ENCODE data around the gene STEAP3. TPM values are rescaled to one million over a fixed set of nuclear protein-coding genes. Genes with fewer than 3 reads are reported as not detected.

STEAP3 gene
- total and polyA plus RNA-seq, 8 donors = 2.9 to 56.7 (median 12.6) TPM

DNA sequence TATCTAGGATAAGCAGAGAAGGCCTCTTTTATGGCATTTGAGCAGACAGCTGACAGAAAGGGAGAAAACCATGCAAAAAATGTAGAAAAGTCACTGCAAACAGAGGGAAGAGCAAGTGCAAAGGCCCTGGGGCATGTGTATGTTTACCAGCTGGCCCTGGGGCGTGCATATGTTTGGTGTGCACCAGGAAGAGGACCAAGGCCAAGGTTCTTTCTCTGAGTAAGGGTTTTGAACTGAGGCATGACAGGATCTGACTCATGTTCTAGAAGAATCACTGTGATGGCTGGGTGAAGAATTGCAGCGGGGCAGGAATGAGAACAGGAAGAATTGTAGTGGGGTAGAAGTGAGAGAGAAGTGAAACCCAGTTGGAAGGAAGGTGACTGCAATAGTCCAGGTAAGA lies 69.6 kb downstream of the STEAP3 start:
- no peak overlapping the region for H3K27ac ChIP-seq
- no peaks in the 10 kb centered on the region for H3K9me3 ChIP-seq
- intact Hi-C loops (cut with DNase I; ENCODE audit: low total_unique reads) = loop anchor here (10.0 kb wide), 1 partner anchor 408 kb away; no protein-coding TSS in a partner anchor
- H3K4me1 ChIP-seq = peaks cover 7 to 26% (median 16%) of the 10 kb centered on the region in 4 donors
- no peak for DNase-seq
- peaks cover 0 to 20% (median 3%) of the 10 kb centered on the region in 4 donors for H3K36me3 ChIP-seq
- WGBS, 5 donors = 90 to 98% (median 92%) methylated on average over 2 of the region's 2 CpGs
- no peak overlapping the region for H3K4me3 ChIP-seq
- TF ChIP-seq, protein P1, sequence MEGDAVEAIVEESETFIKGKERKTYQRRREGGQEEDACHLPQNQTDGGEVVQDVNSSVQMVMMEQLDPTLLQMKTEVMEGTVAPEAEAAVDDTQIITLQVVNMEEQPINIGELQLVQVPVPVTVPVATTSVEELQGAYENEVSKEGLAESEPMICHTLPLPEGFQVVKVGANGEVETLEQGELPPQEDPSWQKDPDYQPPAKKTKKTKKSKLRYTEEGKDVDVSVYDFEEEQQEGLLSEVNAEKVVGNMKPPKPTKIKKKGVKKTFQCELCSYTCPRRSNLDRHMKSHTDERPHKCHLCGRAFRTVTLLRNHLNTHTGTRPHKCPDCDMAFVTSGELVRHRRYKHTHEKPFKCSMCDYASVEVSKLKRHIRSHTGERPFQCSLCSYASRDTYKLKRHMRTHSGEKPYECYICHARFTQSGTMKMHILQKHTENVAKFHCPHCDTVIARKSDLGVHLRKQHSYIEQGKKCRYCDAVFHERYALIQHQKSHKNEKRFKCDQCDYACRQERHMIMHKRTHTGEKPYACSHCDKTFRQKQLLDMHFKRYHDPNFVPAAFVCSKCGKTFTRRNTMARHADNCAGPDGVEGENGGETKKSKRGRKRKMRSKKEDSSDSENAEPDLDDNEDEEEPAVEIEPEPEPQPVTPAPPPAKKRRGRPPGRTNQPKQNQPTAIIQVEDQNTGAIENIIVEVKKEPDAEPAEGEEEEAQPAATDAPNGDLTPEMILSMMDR (IDR thresholded peaks at IDR 0.05) = no peak
- no peak for TF ChIP-seq POLR2A (IDR thresholded peaks at IDR 0.05)
- no peak for TF ChIP-seq POLR2AphosphoS5 (IDR thresholded peaks at IDR 0.05)
- TF ChIP-seq EP300 (IDR thresholded peaks at IDR 0.05) = no peak
- H3K27me3 ChIP-seq = no peaks in the 10 kb centered on the region

GRCh38 chr2:119293900-119294299 lies 70.3 kb downstream of the STEAP3 start:
- TF ChIP-seq, protein P1 (IDR thresholded peaks at IDR 0.05) = no peak
- TF ChIP-seq POLR2A (IDR thresholded peaks at IDR 0.05) = no peak
- TF ChIP-seq EP300 (IDR thresholded peaks at IDR 0.05) = no peak
- no peak for TF ChIP-seq POLR2AphosphoS5 (IDR thresholded peaks at IDR 0.05)
- no peaks in the 10 kb centered on the region for H3K27me3 ChIP-seq
- no peak overlapping the region for H3K4me3 ChIP-seq
- WGBS, 5 donors = 75 to 83% (median 76%) methylated on average over 7 of the region's 7 CpGs
- intact Hi-C loops (cut with DNase I; ENCODE audit: low total_unique reads) = loop anchor here (10.0 kb wide), 1 partner anchor 409 kb away; no protein-coding TSS in a partner anchor
- H3K36me3 ChIP-seq = peaks cover 0 to 20% (median 3%) of the 10 kb centered on the region in 4 donors
- no peaks in the 10 kb centered on the region for H3K9me3 ChIP-seq
- H3K27ac ChIP-seq = no peak overlapping the region
- no peak for DNase-seq
- H3K4me1 ChIP-seq = peaks cover 7 to 26% (median 16%) of the 10 kb centered on the region in 4 donors

- intact Hi-C loops (cut with DNase I; ENCODE audit: low total_unique reads) = loop anchor here (10.0 kb wide), 1 partner anchor 410 kb away; no protein-coding TSS in a partner anchor
- TF ChIP-seq, protein P1 (IDR thresholded peaks at IDR 0.05) = no peak
- no peak for TF ChIP-seq POLR2A (IDR thresholded peaks at IDR 0.05)
- no peak for TF ChIP-seq EP300 (IDR thresholded peaks at IDR 0.05)
- no peak for TF ChIP-seq POLR2AphosphoS5 (IDR thresholded peaks at IDR 0.05)
- no peak overlapping the region for H3K4me3 ChIP-seq
- peaks cover 0 to 20% (median 3%) of the 10 kb centered on the region in 4 donors for H3K36me3 ChIP-seq
- DNase-seq = no peak
- H3K27ac ChIP-seq = no peak overlapping the region
- H3K9me3 ChIP-seq = no peaks in the 10 kb centered on the region
- H3K27me3 ChIP-seq = no peaks in the 10 kb centered on the region
- 85 to 94% (median 88%) methylated on average over 14 of the region's 14 CpGs for WGBS, 5 donors
- H3K4me1 ChIP-seq = peaks cover 7 to 24% (median 13%) of the 10 kb centered on the region in 4 donors
These were observed 71.0 kb downstream of the STEAP3 start for GRCh38 chr2:119294671-119295070.

- Histone ChIP-seq H3K4me1 (peaks cover 7 to 18% (median 12%) of the 10 kb centered on the region in 4 donors), H3K27ac (no peak overlapping the region), H3K27me3 (no peaks in the 10 kb centered on the region), H3K4me3 (no peak overlapping the region), H3K9me3 (no peaks in the 10 kb centered on the region), H3K36me3 (peaks cover 0 to 20% (median 3%) of the 10 kb centered on the region in 4 donors)
- intact Hi-C loops (cut with DNase I; ENCODE audit: low total_unique reads) = loop anchor here (10.0 kb wide), 1 partner anchor 411 kb away; no protein-coding TSS in a partner anchor
- DNase-seq = no peak
- TF ChIP-seq POLR2AphosphoS5 (IDR thresholded peaks at IDR 0.05) = no peak
- TF ChIP-seq EP300 (IDR thresholded peaks at IDR 0.05) = no peak
- no peak for TF ChIP-seq POLR2A (IDR thresholded peaks at IDR 0.05)
- TF ChIP-seq, protein P1 (IDR thresholded peaks at IDR 0.05) = no peak
- 71 to 87% (median 85%) methylated on average over 10 of the region's 10 CpGs for WGBS, 5 donors
These were observed 72.2 kb downstream of the STEAP3 start for GRCh38 chr2:119295688-119296375.
